Measurements from ENCODE around the gene LHX4. TPM values are rescaled to one million over a fixed set of nuclear protein-coding genes. Genes with fewer than 3 reads are reported as not detected.

Gene LHX4
- total RNA-seq, 4 donors from 2014 or later, result 0.48 to 1.2 TPM; not detected in 2

DNA sequence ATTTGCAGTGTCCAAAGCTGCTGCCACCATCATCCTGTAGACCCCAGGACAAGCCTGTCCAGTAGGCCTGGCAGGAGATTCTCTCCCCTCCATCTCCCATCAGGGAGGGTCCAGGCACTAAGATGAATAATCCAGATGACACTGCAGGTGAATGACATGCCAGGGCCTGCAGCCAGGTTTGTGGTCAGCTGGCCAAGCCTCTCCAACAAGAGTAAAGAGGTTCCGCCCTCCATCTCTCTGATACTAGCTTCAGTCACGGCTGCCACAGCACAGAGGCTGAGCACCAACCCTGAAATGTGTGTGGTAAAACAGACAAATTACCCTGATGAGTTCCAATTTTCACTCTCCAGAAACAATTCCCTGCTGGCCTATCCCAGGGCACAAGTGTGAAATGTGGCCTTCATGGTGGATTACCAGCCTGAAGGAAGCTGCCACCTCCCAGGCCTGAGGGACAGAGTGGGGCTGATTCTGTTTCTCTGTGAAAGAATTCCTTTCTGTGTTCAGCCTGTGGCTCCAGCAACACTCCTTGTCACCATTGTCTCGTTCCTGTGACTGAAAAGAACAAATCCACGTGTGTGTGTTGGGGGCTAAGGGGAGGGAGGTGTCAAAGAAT lies 19.9 kb upstream of the LHX4 start:
- Histone ChIP-seq H3K4me3 (no peak overlapping the region), H3K9me3 (no peaks in the 10 kb centered on the region), H3K27me3 (no peaks in the 10 kb centered on the region), H3K4me1 (no peaks in the 10 kb centered on the region), H3K36me3 (no peaks in the 10 kb centered on the region), H3K27ac (no peak overlapping the region)
- intact Hi-C loops (cut with DNase I; ENCODE audit: low total_unique reads), result no loop called here
- in situ Hi-C loops (cut with MboI; ENCODE audit: low pct_ligation_motif_present in 1 of 4, low pct_unique_long_range_greater_than_20kb in 1 of 4, low sequenced_read_pairs in 3 of 4), result no loop called here
- no peak for TF ChIP-seq POLR2AphosphoS5 (IDR thresholded peaks at IDR 0.05)
- 83 to 87% methylated on average over 1 to 4 of the region's 4 CpGs for WGBS, 2 donors (ENCODE audit: low coverage in 1 of 2)
- DNase-seq, result no peak

DNA sequence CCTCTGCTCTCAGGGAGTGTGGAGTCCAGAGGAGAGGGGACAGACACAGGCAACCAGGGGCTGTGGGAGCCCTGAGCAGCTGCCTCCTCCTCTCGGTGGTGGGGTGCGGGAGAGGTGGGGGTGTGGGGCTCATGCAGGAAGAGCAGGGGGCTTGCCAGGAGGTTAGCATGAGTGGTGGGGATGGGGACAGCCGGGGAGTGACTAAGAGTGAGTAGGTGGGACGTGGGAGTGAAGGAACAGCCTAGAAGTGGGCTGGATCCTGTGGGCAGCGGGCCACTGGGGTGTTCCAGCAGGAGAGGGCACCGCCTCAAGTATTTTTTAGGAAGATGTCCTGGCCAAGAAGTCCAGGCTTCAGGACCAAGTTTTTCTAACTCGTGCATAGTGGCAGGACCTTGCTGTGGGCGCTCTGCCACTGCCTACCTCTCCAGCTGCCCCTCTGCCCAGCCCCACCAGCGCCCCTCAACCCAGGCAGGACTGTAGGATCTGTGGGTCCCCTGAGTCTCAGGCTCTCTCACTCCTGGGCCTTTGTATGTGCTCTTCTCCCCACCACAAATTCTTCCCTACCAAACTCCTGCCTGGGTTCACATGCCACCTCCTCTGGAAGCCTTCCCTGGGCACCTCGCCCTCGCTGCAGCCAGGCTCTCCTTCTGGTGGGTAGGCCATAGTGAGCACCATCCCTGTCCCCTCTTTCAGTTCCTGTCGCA lies 18.8 kb upstream of the LHX4 start:
- in situ Hi-C loops (cut with MboI; ENCODE audit: low pct_ligation_motif_present in 1 of 4, low pct_unique_long_range_greater_than_20kb in 1 of 4, low sequenced_read_pairs in 3 of 4) (no loop called here), intact Hi-C loops (cut with DNase I; ENCODE audit: low total_unique reads) (no loop called here)
- Histone ChIP-seq H3K9me3 (no peaks in the 10 kb centered on the region), H3K4me1 (no peaks in the 10 kb centered on the region), H3K27me3 (no peaks in the 10 kb centered on the region), H3K36me3 (no peaks in the 10 kb centered on the region), H3K4me3 (no peak overlapping the region), H3K27ac (no peak overlapping the region)
- no peak for TF ChIP-seq POLR2AphosphoS5 (IDR thresholded peaks at IDR 0.05)
- TF ChIP-seq EP300 (IDR thresholded peaks at IDR 0.05; ENCODE audit: low read depth), result no peak
- no peak for TF ChIP-seq POLR2A (IDR thresholded peaks at IDR 0.05)
- TF ChIP-seq, protein P1, sequence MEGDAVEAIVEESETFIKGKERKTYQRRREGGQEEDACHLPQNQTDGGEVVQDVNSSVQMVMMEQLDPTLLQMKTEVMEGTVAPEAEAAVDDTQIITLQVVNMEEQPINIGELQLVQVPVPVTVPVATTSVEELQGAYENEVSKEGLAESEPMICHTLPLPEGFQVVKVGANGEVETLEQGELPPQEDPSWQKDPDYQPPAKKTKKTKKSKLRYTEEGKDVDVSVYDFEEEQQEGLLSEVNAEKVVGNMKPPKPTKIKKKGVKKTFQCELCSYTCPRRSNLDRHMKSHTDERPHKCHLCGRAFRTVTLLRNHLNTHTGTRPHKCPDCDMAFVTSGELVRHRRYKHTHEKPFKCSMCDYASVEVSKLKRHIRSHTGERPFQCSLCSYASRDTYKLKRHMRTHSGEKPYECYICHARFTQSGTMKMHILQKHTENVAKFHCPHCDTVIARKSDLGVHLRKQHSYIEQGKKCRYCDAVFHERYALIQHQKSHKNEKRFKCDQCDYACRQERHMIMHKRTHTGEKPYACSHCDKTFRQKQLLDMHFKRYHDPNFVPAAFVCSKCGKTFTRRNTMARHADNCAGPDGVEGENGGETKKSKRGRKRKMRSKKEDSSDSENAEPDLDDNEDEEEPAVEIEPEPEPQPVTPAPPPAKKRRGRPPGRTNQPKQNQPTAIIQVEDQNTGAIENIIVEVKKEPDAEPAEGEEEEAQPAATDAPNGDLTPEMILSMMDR (IDR thresholded peaks at IDR 0.05), result no peak
- 84 to 91% methylated on average over 3 to 12 of the region's 12 CpGs for WGBS, 2 donors (ENCODE audit: low coverage in 1 of 2)
- DNase-seq, result no peak

DNA sequence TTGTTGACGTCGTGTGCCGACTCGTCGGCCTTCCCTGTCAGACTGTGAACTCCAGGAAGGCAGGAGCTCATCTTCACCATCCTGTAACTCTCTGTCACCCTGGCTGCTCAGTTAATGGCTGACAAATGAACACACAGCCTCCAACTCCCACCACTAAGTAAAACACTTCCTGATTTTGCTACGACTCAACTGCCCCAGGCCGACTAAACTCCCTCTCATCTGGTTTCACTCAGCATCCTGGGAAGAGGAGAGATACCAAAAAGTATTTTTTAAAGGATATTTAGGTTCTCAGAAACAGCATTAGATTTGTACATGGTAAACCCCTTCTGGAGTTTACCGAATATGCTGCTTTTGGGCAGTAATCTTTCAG lies 18.2 kb upstream of the LHX4 start:
- Histone ChIP-seq H3K4me1 (no peaks in the 10 kb centered on the region), H3K36me3 (no peaks in the 10 kb centered on the region), H3K27me3 (no peaks in the 10 kb centered on the region), H3K27ac (no peak overlapping the region), H3K9me3 (no peaks in the 10 kb centered on the region), H3K4me3 (no peak overlapping the region)
- in situ Hi-C loops (cut with MboI; ENCODE audit: low pct_ligation_motif_present in 1 of 4, low pct_unique_long_range_greater_than_20kb in 1 of 4, low sequenced_read_pairs in 3 of 4) (no loop called here), intact Hi-C loops (cut with DNase I; ENCODE audit: low total_unique reads) (no loop called here)
- no peak for DNase-seq
- 77 to 79% methylated on average over 7 to 8 of the region's 8 CpGs for WGBS, 2 donors (ENCODE audit: low coverage in 1 of 2)
- TF ChIP-seq, protein P1 (IDR thresholded peaks at IDR 0.05), result no peak
- TF ChIP-seq EP300 (IDR thresholded peaks at IDR 0.05; ENCODE audit: low read depth), result no peak
- TF ChIP-seq POLR2A (IDR thresholded peaks at IDR 0.05), result no peak

DNA sequence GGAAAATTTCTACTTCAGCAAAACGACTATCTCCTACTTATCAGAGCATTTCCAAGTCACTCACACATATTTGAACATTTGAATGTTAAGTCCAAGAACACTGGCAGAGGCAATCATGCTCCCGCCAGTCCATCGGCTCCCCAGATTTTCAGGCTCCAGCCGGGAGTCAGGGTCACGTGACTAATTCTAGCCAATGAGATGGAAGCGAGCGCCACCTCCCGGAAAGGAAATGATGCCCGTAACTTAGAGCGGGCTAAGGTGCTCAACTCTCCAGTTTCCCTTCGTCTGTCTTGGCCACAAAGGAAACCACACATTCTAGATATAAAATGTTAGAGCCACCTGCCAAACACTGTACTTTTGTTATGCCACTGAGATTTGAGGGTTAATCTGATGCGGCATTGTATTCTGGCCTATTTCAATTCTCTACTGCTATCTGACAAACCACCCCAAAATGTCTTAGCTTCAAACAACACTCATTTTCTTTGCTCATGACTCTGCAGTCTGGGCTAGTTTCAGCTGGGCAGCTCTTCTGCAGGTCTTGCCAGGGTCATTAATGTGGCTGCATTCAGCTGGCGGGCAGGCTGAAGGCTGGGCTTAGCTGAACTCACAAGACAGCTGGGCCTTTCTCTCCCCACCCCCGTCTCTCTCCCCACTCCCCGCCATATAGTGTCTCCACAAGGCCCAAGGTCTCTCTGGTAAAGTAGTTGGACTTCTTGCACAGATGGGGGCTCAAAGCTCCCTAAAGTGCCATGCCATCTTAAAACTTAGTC lies 16.5 kb upstream of the LHX4 start:
- intact Hi-C loops (cut with DNase I; ENCODE audit: low total_unique reads), result no loop called here
- Histone ChIP-seq H3K9me3 (no peaks in the 10 kb centered on the region), H3K27me3 (no peaks in the 10 kb centered on the region), H3K4me3 (no peak overlapping the region), H3K27ac (no peak overlapping the region), H3K36me3 (no peaks in the 10 kb centered on the region), H3K4me1 (no peaks in the 10 kb centered on the region)
- DNase-seq, result peak; percentile 41
- no peak for TF ChIP-seq POLR2A (IDR thresholded peaks at IDR 0.05)
- TF ChIP-seq, protein P1 (IDR thresholded peaks at IDR 0.05), result no peak
- TF ChIP-seq EP300 (IDR thresholded peaks at IDR 0.05; ENCODE audit: low read depth), result no peak
- no peak for TF ChIP-seq POLR2AphosphoS5 (IDR thresholded peaks at IDR 0.05)
- 72 to 77% methylated on average over 2 to 15 of the region's 15 CpGs for WGBS, 2 donors (ENCODE audit: low coverage in 1 of 2)
- in situ Hi-C loops (cut with MboI; ENCODE audit: low pct_ligation_motif_present in 1 of 4, low pct_unique_long_range_greater_than_20kb in 1 of 4, low sequenced_read_pairs in 3 of 4), result no loop called here

All from transverse colon (tissue), 4 donors.